Trophoblast cell (in vitro differentiated cells and primary cell): ENCODE measurements around the gene ADIRF.
"Not testable (repeated sequence)": the region's sequence is repeated elsewhere in the genome, so short reads cannot be mapped to it uniquely, and the experiment has no call there.

ENCODE experiments used
- DNase-seq, 2 donors: peaks; one replicate each; pipeline ENCODE4 v3.0.0-alpha.2; 2016
- H2AFZ ChIP-seq: 2 replicates; pipeline ENCODE4 v1.6.1; 2013; ENCODE audit warnings: low read length, moderate library complexity, mild to moderate bottlenecking; ENCODE audit not compliant: insufficient read depth, poor library complexity
- H2AK5ac ChIP-seq: 2 replicates; pipeline ENCODE4 v1.6.1; 2013; ENCODE audit warnings: mild to moderate bottlenecking, low read length
- H2BK120ac ChIP-seq: 2 replicates; pipeline ENCODE4 v1.6.1; 2013; ENCODE audit warnings: low read length, mild to moderate bottlenecking, moderate library complexity; ENCODE audit not compliant: insufficient read depth, poor library complexity
- H2BK12ac ChIP-seq: 2 replicates; pipeline ENCODE4 v1.6.1; 2013; ENCODE audit warnings: mild to moderate bottlenecking, low read length, moderate library complexity
- H2BK5ac ChIP-seq: 2 replicates; pipeline ENCODE4 v1.6.1; 2013; ENCODE audit warnings: low read length, low read depth, moderate library complexity, mild to moderate bottlenecking; ENCODE audit not compliant: poor library complexity
- H3K14ac ChIP-seq: 2 replicates; pipeline ENCODE4 v1.6.1; 2013; ENCODE audit warnings: mild to moderate bottlenecking, low read length
- H3K18ac ChIP-seq: 2 replicates; pipeline ENCODE4 v1.6.1; 2013; ENCODE audit warnings: mild to moderate bottlenecking, low read length
- H3K23ac ChIP-seq: 2 replicates; pipeline ENCODE4 v1.6.1; 2013; ENCODE audit warnings: low read length
- H3K27ac ChIP-seq: 2 replicates; pipeline ENCODE4 v1.5.1; 2013; ENCODE audit warnings: low read depth, mild to moderate bottlenecking, inconsistent platforms, low read length, moderate library complexity
- H3K27me3 ChIP-seq: 2 replicates; pipeline ENCODE4 v1.6.1; 2013; ENCODE audit warnings: inconsistent platforms, mild to moderate bottlenecking, low read length, moderate library complexity; ENCODE audit not compliant: insufficient read depth
- H3K36me3 ChIP-seq, 2 experiments: 1 replicate in 1 of 2; 2 replicates in 1 of 2; pipeline ENCODE4 v1.6.1; 2013; ENCODE audit warnings: low read length in 2 of 2, mild to moderate bottlenecking in 2 of 2, moderate library complexity in 1 of 2; ENCODE audit not compliant: insufficient read depth in 2 of 2, control insufficient read depth in 1 of 2
- H3K4ac ChIP-seq: 2 replicates; pipeline ENCODE4 v1.6.1; 2013; ENCODE audit warnings: low read depth, mild to moderate bottlenecking, low read length, moderate library complexity
- H3K4me1 ChIP-seq, 2 experiments: 1 replicate in 1 of 2; 2 replicates in 1 of 2; pipeline ENCODE4 v1.6.1; 2013; ENCODE audit warnings: low read length in 2 of 2, mild to moderate bottlenecking in 2 of 2, moderate library complexity in 1 of 2; ENCODE audit not compliant: insufficient read depth in 2 of 2, control insufficient read depth in 1 of 2
- H3K4me2 ChIP-seq: 2 replicates; pipeline ENCODE4 v1.6.1; 2013; ENCODE audit warnings: inconsistent platforms, mild to moderate bottlenecking, low read length, moderate library complexity
- H3K4me3 ChIP-seq: 2 replicates; pipeline ENCODE4 v1.5.1; 2013; ENCODE audit warnings: mild to moderate bottlenecking, low read depth, low read length, inconsistent platforms
- H3K79me1 ChIP-seq: one replicate; pipeline ENCODE4 v1.6.1; 2013; ENCODE audit warnings: low read length
- H3K79me2 ChIP-seq: 2 replicates; pipeline ENCODE4 v1.6.1; 2013; ENCODE audit warnings: low read length, mild to moderate bottlenecking; ENCODE audit not compliant: control insufficient read depth, insufficient read depth, poor library complexity
- H3K9ac ChIP-seq: 2 replicates; pipeline ENCODE4 v1.6.1; 2013; ENCODE audit warnings: mild to moderate bottlenecking, low read length
- H3K9me3 ChIP-seq: 2 replicates; pipeline ENCODE4 v1.6.1; 2013; ENCODE audit warnings: low read depth, mild to moderate bottlenecking, control low read depth, inconsistent platforms, low read length; ENCODE audit not compliant: insufficient read depth
- H4K12ac ChIP-seq: 2 replicates; pipeline ENCODE4 v1.6.1; 2013; ENCODE audit warnings: low read depth, mild to moderate bottlenecking, low read length, moderate library complexity
- H4K8ac ChIP-seq: 2 replicates; pipeline ENCODE4 v1.6.1; 2013; ENCODE audit warnings: low read depth, mild to moderate bottlenecking, low read length, moderate library complexity
- H4K91ac ChIP-seq: one replicate; pipeline ENCODE4 v1.6.1; 2013; ENCODE audit warnings: low read depth, mild to moderate bottlenecking, low read length, moderate library complexity
- WGBS: extraction: QIAGEN DNeasy Blood & Tissue Kit; methylation state at CpG from one replicate; pipeline ENCODE4 v1.1.7; 2013; ENCODE audit warnings: missing lambda C conversion rate; ENCODE audit not compliant: insufficient read length, insufficient coverage; ENCODE audit errors: extremely low coverage; 5-methylcytosine and 5-hydroxymethylcytosine counted together

The ADIRF gene

GRCh38 chr10:86938260-86938659 is 30.0 kb upstream of the ADIRF start:
- Histone ChIP-seq H4K12ac (no peak overlapping the region), H3K23ac (no peak overlapping the region), H3K4me2 (no peak overlapping the region), H3K27me3 (no peaks in the 10 kb centered on the region), H3K9ac (no peak overlapping the region), H3K9me3 (no peaks in the 10 kb centered on the region), H3K27ac (no peak overlapping the region), H3K14ac (no peak overlapping the region), H2BK12ac (no peak overlapping the region), H4K8ac (no peak overlapping the region), H2AFZ (no peak overlapping the region), H3K4me1 (peaks cover 0 to 2% of the 10 kb centered on the region in 2 experiments), H3K18ac (no peak overlapping the region), H2BK120ac (no peak overlapping the region), H3K4me3 (no peak overlapping the region), H3K79me1 (peaks cover 2% of the 10 kb centered on the region), H2AK5ac (no peak overlapping the region), H3K79me2 (no peaks in the 10 kb centered on the region), H4K91ac (no peak overlapping the region), H2BK5ac (no peak overlapping the region), H3K36me3 (no peaks in the 10 kb centered on the region), H3K4ac (no peak overlapping the region)
- no CpG with 5 or more reads among the region's 2 CpGs for WGBS
- no peak for DNase-seq

GRCh38 chr10:86940076-86940475 is 28.2 kb upstream of the ADIRF start:
- H2AFZ ChIP-seq, H2BK12ac ChIP-seq, H4K8ac ChIP-seq, H3K9me3 ChIP-seq, H3K79me1 ChIP-seq, H2BK120ac ChIP-seq, H4K12ac ChIP-seq, H2AK5ac ChIP-seq, H3K4me1 ChIP-seq, DNase-seq, H3K4ac ChIP-seq, H3K27ac ChIP-seq, H3K18ac ChIP-seq, H3K4me2 ChIP-seq, H4K91ac ChIP-seq, H3K36me3 ChIP-seq, H3K79me2 ChIP-seq, H2BK5ac ChIP-seq, H3K9ac ChIP-seq, H3K4me3 ChIP-seq, H3K14ac ChIP-seq, H3K23ac ChIP-seq, H3K27me3 ChIP-seq: not testable (repeated sequence)
- WGBS: no CpG with 5 or more reads among the region's 16 CpGs

- Histone ChIP-seq H3K4ac (no peak overlapping the region), H3K9ac (no peak overlapping the region), H2BK5ac (no peak overlapping the region), H3K23ac (no peak overlapping the region), H3K4me1 (peaks cover 0 to 3% of the 10 kb centered on the region in 2 experiments), H3K4me2 (no peak overlapping the region), H4K12ac (no peak overlapping the region), H3K27me3 (no peaks in the 10 kb centered on the region), H3K36me3 (no peaks in the 10 kb centered on the region), H2AK5ac (no peak overlapping the region), H2BK12ac (no peak overlapping the region), H3K79me1 (peaks cover 2% of the 10 kb centered on the region), H4K8ac (no peak overlapping the region), H2BK120ac (no peak overlapping the region), H3K79me2 (no peaks in the 10 kb centered on the region), H3K14ac (no peak overlapping the region), H3K9me3 (no peaks in the 10 kb centered on the region), H2AFZ (no peak overlapping the region), H3K18ac (no peak overlapping the region), H3K27ac (no peak overlapping the region), H3K4me3 (no peak overlapping the region), H4K91ac (no peak overlapping the region)
- no peak for DNase-seq
- no CpG with 5 or more reads among the region's 6 CpGs for WGBS
Measured at GRCh38 chr10:86940677-86941076, 27.6 kb upstream of the ADIRF start.

GRCh38 chr10:86941426-86941825 is 26.9 kb upstream of the ADIRF start:
- peaks cover 6% of the 10 kb centered on the region for H3K9me3 ChIP-seq
- no peaks in the 10 kb centered on the region for H3K27me3 ChIP-seq
- H3K4me1 ChIP-seq: peaks cover 0 to 3% of the 10 kb centered on the region in 2 experiments
- H2AK5ac ChIP-seq: no peak overlapping the region
- no peaks in the 10 kb centered on the region for H3K36me3 ChIP-seq
- no peak overlapping the region for H2BK5ac ChIP-seq
- H3K23ac ChIP-seq: no peak overlapping the region
- no peaks in the 10 kb centered on the region for H3K79me2 ChIP-seq
- H2AFZ ChIP-seq: no peak overlapping the region
- no peak overlapping the region for H3K4me2 ChIP-seq
- no peak overlapping the region for H3K27ac ChIP-seq
- no peak overlapping the region for H3K9ac ChIP-seq
- no peak for DNase-seq
- H2BK12ac ChIP-seq: no peak overlapping the region
- H4K91ac ChIP-seq: no peak overlapping the region
- H2BK120ac ChIP-seq: no peak overlapping the region
- peaks cover 2% of the 10 kb centered on the region for H3K79me1 ChIP-seq
- H3K14ac ChIP-seq: no peak overlapping the region
- H3K18ac ChIP-seq: no peak overlapping the region
- no CpG with 5 or more reads among the region's 2 CpGs for whole genome bisulfite sequencing
- H3K4ac ChIP-seq: no peak overlapping the region
- no peak overlapping the region for H4K12ac ChIP-seq
- H4K8ac ChIP-seq: no peak overlapping the region
- no peak overlapping the region for H3K4me3 ChIP-seq
